KOPT-K1 (cell line): Measurements from ENCODE around the gene POU2F1.

Source experiments
- H3K27ac ChIP-seq: fragments of 200-600 bp; sonication (generic); 2 replicates; pipeline ENCODE4 v1.5.1; 2016; ENCODE audit warnings: antibody characterized with exemption, mild to moderate bottlenecking, low read depth, low read length; ENCODE audit not compliant: poor library complexity, severe bottlenecking
- H3K36me3 ChIP-seq: fragments of 200-600 bp; sonication (generic); 2 replicates; pipeline ENCODE4 v1.5.1; 2017; ENCODE audit warnings: antibody characterized with exemption, mild to moderate bottlenecking, low read length, moderate library complexity; ENCODE audit not compliant: insufficient read depth
- H3K9me3 ChIP-seq: fragments of 200-600 bp; sonication (generic); 2 replicates; pipeline ENCODE4 v1.5.1; 2017; ENCODE audit warnings: antibody characterized with exemption, low read length, mild to moderate bottlenecking; ENCODE audit not compliant: insufficient read depth, poor library complexity, severe bottlenecking

Gene POU2F1

DNA sequence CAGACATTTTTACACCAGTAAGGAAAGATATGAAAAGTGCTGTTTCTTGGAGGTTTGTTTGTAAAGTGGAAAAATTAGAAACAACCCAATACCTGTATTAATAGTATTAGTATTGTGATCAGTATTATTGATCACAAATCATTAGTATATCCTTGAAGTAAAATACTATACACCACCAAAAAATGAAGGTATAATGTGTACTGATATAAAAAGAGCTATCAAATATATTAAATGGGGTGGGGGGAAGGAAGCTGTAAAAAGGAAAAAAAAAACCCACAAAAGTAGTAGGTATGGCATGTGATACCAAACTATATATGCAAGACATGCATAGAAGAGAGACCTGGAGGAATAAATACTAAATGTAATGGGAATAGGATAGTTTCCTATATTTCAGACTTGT, 46.3 kb downstream of the POU2F1 start:
- Histone ChIP-seq H3K36me3 (no peaks in the 10 kb centered on the region), H3K27ac (no peak overlapping the region), H3K9me3 (no peaks in the 10 kb centered on the region)

DNA sequence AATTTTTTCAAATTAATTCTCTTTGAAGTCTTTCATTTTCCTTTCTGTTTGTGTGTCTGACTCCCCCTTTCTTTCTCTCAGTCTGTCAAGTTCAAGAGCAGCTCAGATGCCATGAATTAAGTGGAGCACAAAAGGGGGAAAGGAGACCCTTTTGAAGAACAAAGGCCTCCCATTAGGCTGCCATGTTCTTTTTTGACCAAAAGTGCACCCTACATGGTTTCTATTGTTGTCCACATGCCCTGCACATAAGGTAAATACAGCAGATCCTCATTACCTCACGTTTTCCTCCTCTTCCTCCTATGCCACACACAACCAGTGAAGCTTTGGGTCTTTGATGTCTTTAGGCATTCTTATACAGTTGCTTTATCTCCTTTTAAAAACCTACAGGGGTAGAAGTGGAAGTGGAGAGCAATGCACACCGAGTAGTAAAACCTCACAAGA, 47.7 kb downstream of the POU2F1 start:
- no peak overlapping the region for H3K27ac ChIP-seq
- H3K9me3 ChIP-seq: no peaks in the 10 kb centered on the region

DNA sequence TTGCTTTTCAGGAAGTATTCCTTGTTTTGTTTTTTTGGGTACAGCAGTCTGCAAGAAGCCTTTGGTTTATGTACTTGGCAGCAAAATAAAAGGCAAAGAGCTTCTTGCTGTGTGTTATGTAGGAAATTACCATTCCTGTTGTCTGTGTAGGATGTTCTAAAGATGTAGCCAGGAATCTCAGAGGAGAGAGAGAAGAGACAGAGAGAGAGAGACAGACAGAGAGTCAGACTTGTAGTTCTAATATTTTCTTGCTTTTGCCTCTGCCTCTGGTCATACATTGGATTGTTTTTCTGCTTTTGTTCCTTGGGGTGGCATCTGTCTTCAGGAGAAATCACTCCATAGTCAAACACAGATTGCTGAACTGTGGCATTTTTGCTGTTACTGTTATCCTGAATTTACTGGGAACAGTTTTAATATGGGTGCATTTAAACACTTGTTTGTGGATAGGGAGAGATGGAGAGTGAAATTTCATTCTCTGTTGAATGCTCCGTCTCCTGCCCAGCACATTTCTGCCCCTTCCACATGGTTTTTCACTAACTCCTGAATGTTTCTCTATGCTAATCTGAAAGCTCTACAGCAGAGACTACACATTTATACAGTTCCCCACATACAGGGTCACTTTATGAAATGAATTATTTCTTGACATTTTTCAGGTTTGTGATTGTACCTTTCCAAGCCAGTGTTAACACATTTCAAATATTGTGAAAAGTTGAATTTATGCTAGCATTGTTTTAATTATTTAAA, 49.8 kb downstream of the POU2F1 start:
- H3K36me3 ChIP-seq: no peaks in the 10 kb centered on the region
- no peak overlapping the region for H3K27ac ChIP-seq
- no peaks in the 10 kb centered on the region for H3K9me3 ChIP-seq

More for the DNA sequence above, 47.7 kb downstream of the POU2F1 start:
- no peaks in the 10 kb centered on the region for H3K36me3 ChIP-seq

DNA sequence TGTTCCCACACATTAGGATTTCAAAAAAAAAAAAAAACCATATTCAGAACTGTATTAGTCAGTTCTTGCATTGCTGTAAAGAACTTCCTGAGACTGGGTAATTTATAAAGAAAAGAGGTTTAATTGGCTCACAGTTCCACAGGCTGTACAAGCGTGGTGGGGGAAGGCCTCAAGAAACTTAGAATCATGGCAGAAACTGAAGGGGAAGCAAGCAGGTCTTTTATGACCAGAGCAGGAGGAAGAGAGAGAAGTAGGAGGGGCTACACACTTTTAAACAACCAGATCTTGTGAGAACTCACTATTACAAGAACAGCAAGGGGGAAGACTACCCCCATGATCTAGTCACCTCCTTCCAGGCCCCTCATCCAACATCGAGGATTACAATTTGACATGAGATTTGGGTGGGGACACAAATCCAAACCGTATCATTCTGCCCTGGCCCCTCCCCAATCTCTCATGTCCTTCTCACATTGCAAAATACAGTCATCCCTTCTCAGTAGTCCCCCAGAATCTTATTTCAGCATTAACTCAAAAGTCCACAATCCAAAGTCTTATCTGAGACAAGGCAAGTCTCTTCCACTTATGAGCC, 51.8 kb downstream of the POU2F1 start:
- no peaks in the 10 kb centered on the region for H3K9me3 ChIP-seq
- no peaks in the 10 kb centered on the region for H3K36me3 ChIP-seq
- H3K27ac ChIP-seq: no peak overlapping the region

DNA sequence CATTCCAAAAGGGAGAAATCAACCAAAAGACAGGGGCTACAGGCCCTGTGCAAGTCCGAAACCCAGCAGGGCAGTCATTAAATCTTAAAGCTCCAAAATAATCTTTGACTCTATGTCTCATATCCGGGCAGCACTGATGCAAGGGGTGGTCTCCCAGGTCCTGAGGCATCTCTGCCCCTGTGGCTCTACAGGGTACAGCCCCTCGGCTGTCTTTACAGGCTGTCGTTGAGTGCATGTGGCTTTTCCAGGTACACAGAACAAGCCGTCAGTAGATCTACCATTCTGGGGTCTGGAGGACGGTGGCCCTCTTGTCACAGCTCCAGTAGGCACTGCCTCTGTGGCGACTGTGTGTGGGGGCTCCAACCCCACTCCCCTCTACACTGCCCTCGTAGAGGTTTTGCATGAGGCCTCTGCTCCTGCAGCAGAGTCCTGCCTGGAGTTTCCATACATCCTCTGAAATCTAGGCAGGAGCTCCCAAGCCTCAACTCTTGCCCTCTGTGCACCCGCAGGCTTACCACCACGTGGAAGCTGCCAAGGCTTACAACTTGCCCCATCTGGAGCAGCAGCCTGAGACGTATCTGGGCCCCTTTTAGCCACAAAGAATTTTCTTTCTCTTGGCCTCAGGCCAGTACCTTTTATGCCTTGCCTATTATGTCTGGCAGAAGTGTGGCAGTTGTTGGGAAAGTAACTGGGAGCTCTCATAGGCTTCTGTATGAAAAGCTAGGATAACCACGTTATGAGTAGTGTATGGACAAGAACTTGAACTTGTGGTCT, 52.5 kb downstream of the POU2F1 start:
- Histone ChIP-seq H3K9me3 (no peaks in the 10 kb centered on the region), H3K36me3 (no peaks in the 10 kb centered on the region), H3K27ac (peak overlapping the region; percentile 30)

DNA sequence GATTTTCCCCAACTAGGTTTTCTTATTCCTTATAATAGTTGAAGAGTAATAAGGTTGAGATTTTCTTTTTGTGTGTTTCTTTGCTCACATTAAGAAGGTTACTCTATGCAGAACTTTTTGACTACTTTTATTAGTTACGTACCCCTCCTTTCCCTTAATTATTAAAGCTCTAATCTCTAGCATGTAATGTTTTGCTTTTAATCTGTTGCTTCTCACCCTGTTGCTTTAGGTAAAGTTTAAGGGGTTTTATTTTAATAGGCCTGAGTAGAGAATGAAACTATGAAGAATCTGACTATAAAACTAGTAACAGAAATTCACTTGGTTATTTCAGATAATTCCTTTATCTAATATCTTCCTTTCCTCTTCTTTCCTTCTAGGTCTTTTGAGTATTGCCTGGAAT, 53.4 kb downstream of the POU2F1 start:
- Histone ChIP-seq H3K27ac (no peak overlapping the region), H3K36me3 (no peaks in the 10 kb centered on the region), H3K9me3 (no peaks in the 10 kb centered on the region)

DNA sequence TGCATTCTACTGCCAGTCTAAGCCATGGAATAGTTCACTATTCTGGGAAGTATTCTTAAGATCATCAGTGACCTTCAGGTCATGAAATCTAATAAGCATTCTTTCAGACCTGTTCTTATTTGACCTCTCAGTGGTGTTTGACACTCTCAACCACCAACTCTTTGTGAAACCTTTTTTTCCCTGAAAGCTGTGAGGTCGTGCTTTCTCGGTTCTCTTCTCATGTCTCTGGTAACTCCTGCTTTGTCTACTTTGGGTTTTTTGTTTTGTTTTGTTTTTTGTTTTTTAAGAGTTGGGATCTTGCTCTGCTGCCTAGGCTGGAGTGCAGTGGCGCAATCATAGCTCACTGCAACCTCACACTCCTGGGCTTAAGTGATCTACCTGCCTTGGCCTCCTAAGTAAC, 56.3 kb downstream of the POU2F1 start:
- Histone ChIP-seq H3K27ac (no peak overlapping the region), H3K9me3 (no peaks in the 10 kb centered on the region)

DNA sequence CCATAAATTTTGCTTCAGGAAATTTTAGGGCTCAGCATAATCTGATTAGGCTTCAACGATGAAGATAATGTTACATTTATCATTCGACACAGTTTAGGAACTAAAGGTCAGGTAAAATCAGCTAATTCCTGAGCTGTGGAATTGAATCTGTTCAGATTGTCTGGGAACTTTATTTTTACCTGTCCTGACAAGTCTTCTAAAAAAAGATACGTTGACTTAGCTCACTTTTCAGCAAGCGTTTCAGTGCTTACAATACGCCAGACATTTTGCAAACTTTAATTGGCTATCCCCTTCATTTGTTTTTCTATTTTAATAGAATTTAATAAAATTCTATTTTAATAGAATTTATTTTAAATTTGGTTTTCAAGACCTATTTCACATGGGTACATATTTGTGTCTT, 57.8 kb downstream of the POU2F1 start:
- H3K9me3 ChIP-seq: no peaks in the 10 kb centered on the region
- no peak overlapping the region for H3K27ac ChIP-seq
- H3K36me3 ChIP-seq: no peaks in the 10 kb centered on the region

More for the DNA sequence above, 56.3 kb downstream of the POU2F1 start:
- no peaks in the 10 kb centered on the region for H3K36me3 ChIP-seq

DNA sequence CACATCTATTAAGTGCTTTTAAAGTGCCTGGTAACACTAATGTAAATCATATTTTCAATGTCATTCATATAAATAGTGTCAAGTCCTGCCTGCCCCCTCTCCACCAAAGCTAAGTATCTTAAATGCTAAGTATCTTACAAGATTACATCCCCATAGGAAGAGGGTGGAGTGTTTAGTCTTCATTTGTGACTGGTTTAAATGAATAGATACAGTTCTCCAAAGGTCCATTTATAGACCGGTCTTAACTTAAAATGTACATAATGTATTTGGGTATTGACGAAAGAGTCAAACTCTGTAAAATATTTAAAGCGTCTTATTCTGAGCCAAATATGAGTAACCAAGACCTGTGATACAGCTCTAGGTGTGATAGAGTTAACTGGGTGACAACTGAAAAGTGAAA, 60.2 kb downstream of the POU2F1 start:
- Histone ChIP-seq H3K9me3 (no peaks in the 10 kb centered on the region), H3K27ac (no peak overlapping the region), H3K36me3 (no peaks in the 10 kb centered on the region)

DNA sequence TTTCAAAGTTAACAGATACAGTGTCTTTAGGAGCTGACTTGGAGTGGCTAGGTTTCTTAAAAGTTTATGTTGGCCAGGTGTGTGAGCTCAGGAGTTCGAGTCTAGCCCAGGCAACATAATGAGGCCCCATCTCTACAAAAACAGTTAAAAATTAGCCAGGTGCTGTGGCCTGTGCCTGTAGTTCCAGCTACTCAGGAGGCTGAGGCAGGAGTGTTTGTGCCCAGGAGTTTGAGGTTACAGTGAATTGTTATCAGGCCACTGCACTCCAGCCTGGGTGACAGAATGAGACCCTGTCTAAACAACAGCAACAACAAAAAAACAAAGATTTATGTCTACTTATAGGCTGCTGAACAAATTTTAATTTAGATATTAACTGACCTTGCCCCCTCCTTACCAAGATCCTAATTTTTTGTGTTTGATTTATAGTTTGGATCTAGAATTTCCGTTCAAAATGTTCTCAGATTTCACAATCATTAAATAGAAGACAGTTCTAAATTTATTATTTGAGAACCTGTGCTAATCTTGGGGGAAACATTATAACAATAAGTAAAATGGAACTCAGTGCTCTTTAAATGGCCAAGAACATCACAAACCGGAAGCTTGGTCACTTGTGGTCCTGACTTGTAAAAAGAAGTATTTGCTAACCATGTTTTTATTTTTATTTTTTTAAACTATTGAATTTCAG, 67.8 kb downstream of the POU2F1 start:
- Histone ChIP-seq H3K9me3 (no peaks in the 10 kb centered on the region), H3K27ac (no peak overlapping the region), H3K36me3 (no peaks in the 10 kb centered on the region)

DNA sequence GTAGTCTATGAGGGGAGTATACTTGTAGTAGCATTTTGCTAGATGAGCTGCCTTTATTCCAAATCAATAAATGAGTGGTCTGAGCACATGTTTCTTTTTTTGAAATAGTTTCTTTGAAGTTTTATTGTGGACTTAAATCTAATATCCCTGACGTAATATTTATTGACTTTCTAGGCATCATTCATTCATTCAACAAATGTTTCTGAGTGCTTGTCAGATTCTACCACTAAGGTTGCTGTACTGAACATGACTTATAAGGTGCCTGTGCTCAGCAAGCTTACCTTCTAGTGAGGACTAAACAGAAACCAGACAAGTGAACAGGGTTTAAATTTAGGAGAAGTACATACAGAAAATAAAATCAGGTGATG, 68.4 kb downstream of the POU2F1 start:
- H3K9me3 ChIP-seq: no peaks in the 10 kb centered on the region
- H3K27ac ChIP-seq: no peak overlapping the region
- no peaks in the 10 kb centered on the region for H3K36me3 ChIP-seq

DNA sequence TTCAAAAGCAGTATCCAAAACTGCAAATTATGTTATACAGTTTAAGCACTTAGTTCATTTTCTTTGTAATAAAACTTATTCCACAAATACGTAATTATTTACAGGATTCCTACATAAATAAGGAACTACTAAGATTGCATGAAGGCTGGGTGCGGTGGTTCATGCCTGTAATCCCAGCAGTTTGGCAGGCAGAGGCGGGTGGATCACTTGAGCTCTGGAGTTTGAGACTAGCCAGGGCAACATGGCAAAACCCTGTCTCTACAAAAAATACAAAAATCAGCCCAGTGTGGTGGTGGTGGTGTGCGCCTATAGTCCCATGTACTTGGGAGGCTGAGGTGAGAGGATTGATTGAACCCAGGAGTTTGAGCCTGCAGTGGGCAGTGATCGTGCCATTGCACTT, 69.3 kb downstream of the POU2F1 start:
- Histone ChIP-seq H3K27ac (no peak overlapping the region), H3K9me3 (no peaks in the 10 kb centered on the region), H3K36me3 (no peaks in the 10 kb centered on the region)

DNA sequence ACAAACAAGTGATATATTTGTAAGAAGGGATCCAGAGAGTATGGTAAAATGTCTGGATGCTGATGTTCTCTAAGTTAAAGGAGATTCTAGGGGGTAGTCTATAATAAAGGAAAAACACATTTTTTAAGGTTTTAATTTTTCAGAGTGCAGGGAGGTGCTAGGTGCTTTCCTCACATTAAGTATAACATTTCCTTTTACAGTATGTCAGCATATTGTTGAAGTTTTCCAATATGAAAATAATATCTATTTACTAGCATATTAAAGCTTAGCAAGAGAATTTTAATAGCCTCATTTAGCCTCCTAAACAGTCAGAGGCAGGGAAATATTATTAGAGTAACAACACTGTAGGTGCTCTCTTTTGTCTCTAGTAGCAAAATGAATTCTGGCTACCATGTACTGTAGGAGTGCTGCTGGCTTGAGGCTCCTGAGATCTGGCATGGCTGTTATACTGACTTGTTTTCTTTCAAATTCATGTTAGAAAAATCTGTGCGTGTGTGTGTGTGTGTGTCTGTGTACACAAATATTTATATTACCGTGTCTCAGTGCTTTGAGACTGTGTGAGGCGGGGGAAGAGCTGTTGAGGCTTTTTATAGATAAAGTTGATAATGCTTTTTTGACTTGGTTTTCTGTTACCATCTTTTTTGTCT, 71.0 kb downstream of the POU2F1 start:
- Histone ChIP-seq H3K27ac (no peak overlapping the region), H3K36me3 (no peaks in the 10 kb centered on the region), H3K9me3 (no peaks in the 10 kb centered on the region)

DNA sequence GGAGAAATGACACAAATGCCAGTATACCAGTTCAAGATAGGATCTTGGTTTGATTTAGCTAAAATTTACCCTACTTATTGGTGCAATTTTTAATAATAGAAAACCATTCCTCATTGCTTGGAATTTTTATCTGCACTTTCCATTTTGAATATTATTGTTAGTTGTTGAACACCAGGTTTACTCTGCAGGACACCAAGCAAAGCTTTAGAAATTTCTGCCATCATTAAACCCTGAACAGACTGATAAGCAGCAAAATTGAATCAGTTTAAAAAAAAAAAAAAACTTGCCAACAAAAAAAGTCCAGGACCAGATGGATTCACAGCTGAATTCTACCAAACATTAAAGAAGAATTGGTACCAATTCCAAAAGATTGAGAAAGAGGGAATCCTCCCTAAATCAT, 71.5 kb downstream of the POU2F1 start:
- Histone ChIP-seq H3K9me3 (no peaks in the 10 kb centered on the region), H3K27ac (no peak overlapping the region), H3K36me3 (no peaks in the 10 kb centered on the region)

DNA sequence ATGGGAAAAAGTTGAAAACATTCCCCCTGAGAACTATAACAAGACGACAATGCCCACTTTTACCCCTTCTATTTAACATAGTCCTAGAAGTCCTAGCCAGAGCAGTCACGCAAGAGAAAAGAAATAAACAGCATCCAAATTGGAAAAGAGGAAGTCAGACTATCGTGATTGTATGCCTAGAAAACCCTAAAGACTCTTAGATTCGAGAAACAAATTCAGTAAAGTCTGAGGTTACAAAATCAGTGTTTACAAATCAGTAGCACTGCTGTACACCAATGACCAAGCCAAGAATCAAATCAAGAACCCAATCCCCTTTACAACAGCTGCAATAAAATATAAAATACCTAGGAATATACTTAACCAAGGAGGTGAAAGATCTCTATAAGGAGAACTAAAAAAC, 72.4 kb downstream of the POU2F1 start:
- H3K9me3 ChIP-seq: no peaks in the 10 kb centered on the region
- no peak overlapping the region for H3K27ac ChIP-seq
- H3K36me3 ChIP-seq: no peaks in the 10 kb centered on the region
